GM12801 (cell line): Measurements from ENCODE around the gene ALDH1B1.

Experiments used
- CTCF ChIP-seq: IDR thresholded peaks from one replicate; pipeline ENCODE4 v1.5.1; 2011; ENCODE audit warnings: control low read depth; ENCODE audit not compliant: insufficient read length; ENCODE audit errors: extremely low read depth

ALDH1B1 gene

GRCh38 chr9:38414040-38414723, 21.7 kb downstream of the ALDH1B1 start:
- TF ChIP-seq CTCF = no peak

GRCh38 chr9:38415856-38416255, 23.4 kb downstream of the ALDH1B1 start:
- TF ChIP-seq CTCF = no peak

- no peak for TF ChIP-seq CTCF
These were observed 24.0 kb downstream of the ALDH1B1 start for GRCh38 chr9:38416461-38416860.

- no peak for TF ChIP-seq CTCF
These were observed 24.8 kb downstream of the ALDH1B1 start for GRCh38 chr9:38417003-38417945.

- TF ChIP-seq CTCF = no peak
These were observed 25.9 kb downstream of the ALDH1B1 start for GRCh38 chr9:38418366-38418765.

- TF ChIP-seq CTCF = no peak
These were observed 26.7 kb downstream of the ALDH1B1 start for GRCh38 chr9:38419181-38419580.

- no peak for TF ChIP-seq CTCF
These were observed 29.2 kb downstream of the ALDH1B1 start for GRCh38 chr9:38421498-38422211.
